ENCODE data around the gene MPDZ. TPM values are rescaled to one million over a fixed set of nuclear protein-coding genes. Genes with fewer than 3 reads are reported as not detected.

The MPDZ gene
- total RNA-seq, 1 donor: 66.6 TPM

GRCh38 chr9:13122756-13123369 is 156.6 kb downstream of the MPDZ start:
- Histone ChIP-seq H3K9me3 (ENCODE audit: low read depth, low read length) (no peaks in the 10 kb centered on the region), H3K4me3 (ENCODE audit: insufficient read depth, low read length) (no peak overlapping the region), H3K36me3 (ENCODE audit: insufficient read depth, low read length) (peaks cover 44% of the 10 kb centered on the region), H3K4me2 (ENCODE audit: insufficient read depth, low read length) (no peak overlapping the region), H3K79me2 (ENCODE audit: insufficient read depth, low read length) (no peaks in the 10 kb centered on the region), H4K20me1 (ENCODE audit: insufficient read depth, low read length) (no peaks in the 10 kb centered on the region), H3K4me1 (ENCODE audit: insufficient read depth, low read length) (no peaks in the 10 kb centered on the region), H3K27ac (ENCODE audit: low read depth, low read length) (no peak overlapping the region), H3K27me3 (ENCODE audit: insufficient read depth, low read length) (no peaks in the 10 kb centered on the region), H2AFZ (ENCODE audit: low read length) (no peak overlapping the region)
- no peak for TF ChIP-seq CTCF (IDR thresholded peaks at IDR 0.05; ENCODE audit: extremely low read depth, low read depth, low read length)
- no peak for DNase-seq (ENCODE audit: insufficient read length, low spot score, missing footprints)

DNA sequence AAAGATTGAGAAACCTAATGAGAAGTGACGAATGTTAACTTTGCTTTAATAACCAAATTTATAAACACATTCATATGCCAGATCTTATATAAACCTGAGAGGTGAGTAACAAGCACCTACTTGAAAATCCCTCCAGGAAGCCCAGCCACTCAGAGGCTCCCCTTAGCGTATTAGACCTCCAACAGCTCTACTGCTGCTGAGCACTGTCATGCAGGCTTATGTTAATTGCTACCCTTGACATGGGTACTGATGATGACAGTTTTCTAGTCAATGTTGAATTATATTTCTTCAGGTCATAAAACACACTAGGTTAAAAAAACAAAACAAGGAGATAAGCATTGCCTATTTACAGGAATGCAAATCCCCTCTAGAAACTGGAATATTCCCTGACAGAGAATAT is 161.2 kb downstream of the MPDZ start:
- peaks cover 8% of the 10 kb centered on the region for H3K4me1 ChIP-seq (ENCODE audit: insufficient read depth, low read length)
- DNase-seq (ENCODE audit: insufficient read length, low spot score, missing footprints): no peak
- no peaks in the 10 kb centered on the region for H3K9me3 ChIP-seq (ENCODE audit: low read depth, low read length)
- H3K79me2 ChIP-seq (ENCODE audit: insufficient read depth, low read length): no peaks in the 10 kb centered on the region
- H3K4me3 ChIP-seq (ENCODE audit: insufficient read depth, low read length): no peak overlapping the region
- no peak overlapping the region for H2AFZ ChIP-seq (ENCODE audit: low read length)
- H3K4me2 ChIP-seq (ENCODE audit: insufficient read depth, low read length): no peak overlapping the region
- H3K27me3 ChIP-seq (ENCODE audit: insufficient read depth, low read length): no peaks in the 10 kb centered on the region
- peaks cover 30% of the 10 kb centered on the region for H3K36me3 ChIP-seq (ENCODE audit: insufficient read depth, low read length)
- H4K20me1 ChIP-seq (ENCODE audit: insufficient read depth, low read length): no peaks in the 10 kb centered on the region
- H3K27ac ChIP-seq (ENCODE audit: low read depth, low read length): no peak overlapping the region
- no peak for TF ChIP-seq CTCF (IDR thresholded peaks at IDR 0.05; ENCODE audit: extremely low read depth, low read depth, low read length)

- H3K27ac ChIP-seq (ENCODE audit: low read depth, low read length): no peak overlapping the region
- H2AFZ ChIP-seq (ENCODE audit: low read length): no peak overlapping the region
- no peaks in the 10 kb centered on the region for H4K20me1 ChIP-seq (ENCODE audit: insufficient read depth, low read length)
- no peaks in the 10 kb centered on the region for H3K79me2 ChIP-seq (ENCODE audit: insufficient read depth, low read length)
- H3K36me3 ChIP-seq (ENCODE audit: insufficient read depth, low read length): peaks cover 19% of the 10 kb centered on the region
- no peak overlapping the region for H3K4me2 ChIP-seq (ENCODE audit: insufficient read depth, low read length)
- no peak for DNase-seq (ENCODE audit: insufficient read length, low spot score, missing footprints)
- H3K9me3 ChIP-seq (ENCODE audit: low read depth, low read length): no peaks in the 10 kb centered on the region
- H3K4me3 ChIP-seq (ENCODE audit: insufficient read depth, low read length): no peak overlapping the region
- H3K27me3 ChIP-seq (ENCODE audit: insufficient read depth, low read length): no peaks in the 10 kb centered on the region
- TF ChIP-seq CTCF (IDR thresholded peaks at IDR 0.05; ENCODE audit: extremely low read depth, low read depth, low read length): no peak
- peaks cover 12% of the 10 kb centered on the region for H3K4me1 ChIP-seq (ENCODE audit: insufficient read depth, low read length)
Observed at GRCh38 chr9:13116292-13116691, 163.2 kb downstream of the MPDZ start.

DNA sequence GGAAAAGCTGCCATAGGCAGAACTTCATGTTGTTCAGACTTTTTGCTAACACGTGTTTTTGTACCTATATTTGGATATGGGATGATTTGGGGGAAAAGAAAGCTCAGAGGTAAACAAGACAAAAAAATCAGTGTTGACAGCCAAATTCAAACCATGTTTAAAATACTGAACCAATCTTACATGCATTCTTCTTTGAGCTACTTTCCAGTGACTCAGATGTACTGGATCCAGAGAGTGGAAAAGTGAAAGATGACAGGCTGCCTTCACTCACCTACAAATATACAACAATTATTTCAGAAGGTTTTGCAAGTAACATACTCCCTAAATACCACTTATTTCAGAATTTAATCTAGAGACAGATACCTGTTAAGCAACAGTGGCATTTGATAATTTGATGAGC is 165.7 kb downstream of the MPDZ start:
- H4K20me1 ChIP-seq (ENCODE audit: insufficient read depth, low read length): no peaks in the 10 kb centered on the region
- no peaks in the 10 kb centered on the region for H3K27me3 ChIP-seq (ENCODE audit: insufficient read depth, low read length)
- no peak overlapping the region for H3K27ac ChIP-seq (ENCODE audit: low read depth, low read length)
- H3K79me2 ChIP-seq (ENCODE audit: insufficient read depth, low read length): no peaks in the 10 kb centered on the region
- H3K36me3 ChIP-seq (ENCODE audit: insufficient read depth, low read length): peaks cover 26% of the 10 kb centered on the region
- no peak for TF ChIP-seq CTCF (IDR thresholded peaks at IDR 0.05; ENCODE audit: extremely low read depth, low read depth, low read length)
- H3K9me3 ChIP-seq (ENCODE audit: low read depth, low read length): no peaks in the 10 kb centered on the region
- H3K4me1 ChIP-seq (ENCODE audit: insufficient read depth, low read length): peaks cover 12% of the 10 kb centered on the region
- no peak overlapping the region for H3K4me3 ChIP-seq (ENCODE audit: insufficient read depth, low read length)
- no peak overlapping the region for H3K4me2 ChIP-seq (ENCODE audit: insufficient read depth, low read length)
- no peak overlapping the region for H2AFZ ChIP-seq (ENCODE audit: low read length)
- DNase-seq (ENCODE audit: insufficient read length, low spot score, missing footprints): no peak
